ENCODE measurements around the gene RBM28. TPM values are rescaled to one million over a fixed set of nuclear protein-coding genes. Genes with fewer than 3 reads are reported as not detected.

The RBM28 gene
- total RNA-seq, 2 donors from 2014 or later, result 12.7 to 15.1 TPM

GRCh38 chr7:128309976-128310375, 33.7 kb downstream of the RBM28 start:
- Histone ChIP-seq H3K4me3 (no peak overlapping the region), H3K27ac (no peak overlapping the region), H3K4me1 (no peaks in the 10 kb centered on the region), H3K36me3 (peaks cover 96% of the 10 kb centered on the region), H3K27me3 (no peaks in the 10 kb centered on the region), H3K9me3 (no peaks in the 10 kb centered on the region)
- TF ChIP-seq, protein P1, sequence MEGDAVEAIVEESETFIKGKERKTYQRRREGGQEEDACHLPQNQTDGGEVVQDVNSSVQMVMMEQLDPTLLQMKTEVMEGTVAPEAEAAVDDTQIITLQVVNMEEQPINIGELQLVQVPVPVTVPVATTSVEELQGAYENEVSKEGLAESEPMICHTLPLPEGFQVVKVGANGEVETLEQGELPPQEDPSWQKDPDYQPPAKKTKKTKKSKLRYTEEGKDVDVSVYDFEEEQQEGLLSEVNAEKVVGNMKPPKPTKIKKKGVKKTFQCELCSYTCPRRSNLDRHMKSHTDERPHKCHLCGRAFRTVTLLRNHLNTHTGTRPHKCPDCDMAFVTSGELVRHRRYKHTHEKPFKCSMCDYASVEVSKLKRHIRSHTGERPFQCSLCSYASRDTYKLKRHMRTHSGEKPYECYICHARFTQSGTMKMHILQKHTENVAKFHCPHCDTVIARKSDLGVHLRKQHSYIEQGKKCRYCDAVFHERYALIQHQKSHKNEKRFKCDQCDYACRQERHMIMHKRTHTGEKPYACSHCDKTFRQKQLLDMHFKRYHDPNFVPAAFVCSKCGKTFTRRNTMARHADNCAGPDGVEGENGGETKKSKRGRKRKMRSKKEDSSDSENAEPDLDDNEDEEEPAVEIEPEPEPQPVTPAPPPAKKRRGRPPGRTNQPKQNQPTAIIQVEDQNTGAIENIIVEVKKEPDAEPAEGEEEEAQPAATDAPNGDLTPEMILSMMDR (IDR thresholded peaks at IDR 0.05), result no peak
- no peak for DNase-seq (ENCODE audit: low spot score)

GRCh38 chr7:128309124-128309523, 34.6 kb downstream of the RBM28 start:
- Histone ChIP-seq H3K27me3 (no peaks in the 10 kb centered on the region), H3K27ac (no peak overlapping the region), H3K4me1 (no peaks in the 10 kb centered on the region), H3K4me3 (no peak overlapping the region), H3K9me3 (no peaks in the 10 kb centered on the region), H3K36me3 (peaks cover 88% of the 10 kb centered on the region)
- TF ChIP-seq, protein P1 (IDR thresholded peaks at IDR 0.05), result no peak
- no peak for DNase-seq (ENCODE audit: low spot score)

DNA sequence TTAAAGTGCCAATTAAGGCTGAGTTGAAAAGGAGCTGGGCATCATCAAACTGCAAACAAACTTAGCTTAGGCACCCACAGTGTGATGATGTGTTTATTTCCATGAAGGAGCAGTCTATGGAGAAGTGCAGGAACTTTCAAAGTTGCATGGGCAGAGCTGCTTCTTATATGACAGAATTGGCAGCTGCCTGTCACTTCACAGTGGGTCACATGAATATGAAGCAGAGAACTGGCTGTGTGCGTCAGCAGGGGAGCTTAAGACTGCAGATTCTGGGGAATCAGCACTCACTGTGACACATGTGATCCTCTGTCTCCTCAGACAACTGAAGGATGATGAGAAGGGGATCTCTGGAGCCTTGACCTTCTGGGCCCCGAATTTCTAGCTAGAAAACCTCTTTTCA, 36.6 kb downstream of the RBM28 start:
- DNase-seq (ENCODE audit: low spot score), result no peak
- Histone ChIP-seq H3K27ac (no peak overlapping the region), H3K36me3 (peaks cover 74% of the 10 kb centered on the region), H3K9me3 (no peaks in the 10 kb centered on the region), H3K4me3 (no peak overlapping the region), H3K4me1 (peaks cover 0 to 4% of the 10 kb centered on the region in 2 donors), H3K27me3 (no peaks in the 10 kb centered on the region)
- TF ChIP-seq, protein P1 (IDR thresholded peaks at IDR 0.05), result no peak

DNA sequence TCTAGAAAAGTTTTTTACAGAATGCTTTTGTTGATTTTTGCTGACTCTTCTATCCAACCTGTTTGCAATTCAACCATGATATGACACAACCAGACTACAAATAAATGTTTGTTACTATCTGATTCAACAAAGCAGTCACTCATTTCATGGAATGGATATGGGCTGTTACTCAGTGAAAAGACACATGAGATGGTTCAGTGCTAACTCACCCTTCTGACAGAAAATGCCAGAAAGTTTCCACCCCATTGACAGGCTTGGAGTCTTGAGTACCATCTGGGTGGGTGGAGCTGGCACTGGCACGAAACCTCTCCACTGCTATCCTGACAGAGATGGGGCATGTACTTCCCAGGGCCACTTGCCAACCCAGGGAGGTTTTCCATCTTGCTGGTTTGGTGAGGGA, 39.5 kb downstream of the RBM28 start:
- Histone ChIP-seq H3K27ac (no peak overlapping the region), H3K4me1 (peaks cover 0 to 5% of the 10 kb centered on the region in 2 donors), H3K36me3 (peaks cover 45% of the 10 kb centered on the region), H3K27me3 (no peaks in the 10 kb centered on the region), H3K9me3 (no peaks in the 10 kb centered on the region), H3K4me3 (no peak overlapping the region)
- no peak for DNase-seq (ENCODE audit: low spot score)
- TF ChIP-seq, protein P1 (IDR thresholded peaks at IDR 0.05), result no peak

DNA sequence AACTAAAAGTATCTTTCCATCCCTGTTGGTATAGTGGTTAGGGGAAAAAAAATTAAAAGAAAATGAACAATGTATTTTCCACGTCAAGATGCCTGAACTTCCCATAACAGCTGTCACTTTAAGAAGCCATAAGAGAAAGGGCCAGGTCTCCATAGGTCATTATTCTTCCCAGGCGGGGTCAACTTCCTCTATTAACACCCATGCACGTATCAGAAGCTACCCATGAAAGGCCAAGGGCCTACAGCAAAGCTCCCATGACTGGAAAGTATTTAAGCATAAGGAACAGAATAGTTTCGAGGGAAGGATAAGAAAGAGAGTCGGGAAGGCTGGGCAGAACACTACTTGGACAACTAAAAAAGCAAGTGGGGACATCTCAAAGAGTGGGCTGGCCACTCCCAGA, 40.1 kb downstream of the RBM28 start:
- Histone ChIP-seq H3K27ac (no peak overlapping the region), H3K36me3 (peaks cover 40% of the 10 kb centered on the region), H3K9me3 (no peaks in the 10 kb centered on the region), H3K27me3 (no peaks in the 10 kb centered on the region), H3K4me3 (no peak overlapping the region), H3K4me1 (peaks cover 0 to 5% of the 10 kb centered on the region in 2 donors)
- TF ChIP-seq, protein P1 (IDR thresholded peaks at IDR 0.05), result no peak
- DNase-seq (ENCODE audit: low spot score), result no peak

- H3K27ac ChIP-seq, result no peak overlapping the region
- H3K9me3 ChIP-seq, result no peaks in the 10 kb centered on the region
- H3K36me3 ChIP-seq, result peaks cover 35% of the 10 kb centered on the region
- no peaks in the 10 kb centered on the region for H3K27me3 ChIP-seq
- no peak overlapping the region for H3K4me3 ChIP-seq
- TF ChIP-seq, protein P1 (IDR thresholded peaks at IDR 0.05), result no peak
- no peak for DNase-seq (ENCODE audit: low spot score)
- peaks cover 0 to 5% of the 10 kb centered on the region in 2 donors for H3K4me1 ChIP-seq
Measured at GRCh38 chr7:128303133-128303532, 40.6 kb downstream of the RBM28 start.

All from right atrium auricular region (tissue), 2 donors.